Esophagus squamous epithelium (tissue), 4 donors: Measurements from ENCODE around the gene GALNT17.

Source experiments
- CTCF ChIP-seq, 6 experiments: fragments of 450-650 bp in 4 of 6; fragments of 200-600 bp in 2 of 6; sonication (generic) in 2 of 6; IDR thresholded peaks; one replicate each; pipeline ENCODE4 v1.5.1; 2016 to 2019; ENCODE audit warnings: antibody characterized with exemption in 6 of 6, mild to moderate bottlenecking in 4 of 6, moderate library complexity in 4 of 6
- POLR2A ChIP-seq, 4 donors: fragments of 450-650 bp; IDR thresholded peaks; one replicate each; pipeline ENCODE4 v1.6.1; 2017; ENCODE audit warnings: antibody characterized with exemption in 4 of 4, mild to moderate bottlenecking in 4 of 4, moderate library complexity in 3 of 4

GRCh38 chr7:71706597-71706975, 574.6 kb downstream of the GALNT17 start:
- TF ChIP-seq CTCF (IDR thresholded peaks at IDR 0.05), result no peak
- no peak for TF ChIP-seq POLR2A (IDR thresholded peaks at IDR 0.05)
